HG03460 (cell line): Measurements from ENCODE around the gene UTS2B.

Source experiments
- ATAC-seq: cut with Tn5 transposase; IDR thresholded peaks from one replicate; pipeline ENCODE4 v1.9.1; 2021; ENCODE audit not compliant: unreplicated experiment

Gene UTS2B

DNA sequence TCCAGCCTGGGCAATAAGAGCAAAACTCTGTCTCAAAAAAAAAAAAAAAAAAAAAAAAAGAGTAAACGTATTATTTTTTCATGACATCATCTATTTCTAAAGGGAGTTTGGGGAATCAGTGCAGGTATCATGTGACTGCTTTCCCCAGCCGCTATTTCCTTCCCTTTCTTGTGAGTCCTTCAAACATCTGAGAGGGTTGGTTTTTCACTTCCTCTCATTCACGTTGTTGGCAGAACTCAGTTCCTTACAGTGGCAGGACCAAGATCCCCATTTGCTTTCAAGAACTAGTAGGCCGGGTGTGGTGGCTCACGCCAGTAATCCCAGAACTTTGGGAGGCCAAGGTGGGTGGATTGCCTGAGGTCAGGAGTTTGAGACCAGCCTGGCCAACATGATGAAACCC lies 84.3 kb downstream of the UTS2B start:
- ATAC-seq: peak; percentile 78

DNA sequence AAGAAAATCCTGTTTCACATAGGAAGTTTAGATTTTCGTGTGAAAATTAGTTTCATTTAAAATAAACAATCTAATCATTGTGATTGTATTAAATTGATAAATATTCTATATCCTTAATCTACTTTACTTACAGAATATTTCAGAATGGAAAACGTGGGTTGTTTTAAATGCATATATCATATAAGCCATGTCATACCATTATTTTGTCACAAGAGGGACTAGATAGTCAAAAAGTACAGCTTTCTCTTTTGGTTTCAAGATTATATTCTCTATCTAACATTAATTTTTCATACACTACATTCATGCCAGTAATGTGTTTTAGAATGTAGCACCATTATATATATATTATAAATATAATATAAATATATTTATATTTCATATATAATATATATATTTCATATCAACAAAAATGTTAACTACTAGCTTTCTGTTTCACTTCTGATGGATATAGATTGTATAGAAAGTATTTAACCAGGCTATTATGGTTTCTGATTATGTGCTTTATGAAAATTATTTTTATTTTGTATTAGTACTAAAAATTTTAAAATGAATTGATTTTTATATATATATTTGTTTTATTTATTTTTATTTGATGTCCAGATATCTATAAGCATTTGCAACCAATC lies 86.0 kb downstream of the UTS2B start:
- ATAC-seq: no peak

DNA sequence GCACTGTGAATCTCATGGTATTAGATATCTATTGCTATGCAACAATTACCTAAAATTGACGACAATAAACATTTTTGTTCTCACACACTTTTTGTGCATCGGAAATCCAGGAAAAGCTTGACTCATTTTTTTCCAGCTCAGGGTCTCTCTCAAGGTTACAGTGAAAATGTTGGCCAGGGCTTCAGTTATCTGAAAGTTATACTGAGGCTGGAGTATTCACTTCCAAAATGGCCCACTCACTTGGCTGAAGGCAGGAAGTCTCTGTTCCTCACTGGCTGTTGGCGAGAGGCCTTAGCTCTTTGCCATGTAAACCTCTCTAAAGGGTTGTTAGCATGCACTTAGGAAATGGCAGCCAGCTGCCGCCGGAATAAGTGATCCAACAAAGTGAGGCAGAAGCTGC lies 89.8 kb downstream of the UTS2B start:
- no peak for ATAC-seq

DNA sequence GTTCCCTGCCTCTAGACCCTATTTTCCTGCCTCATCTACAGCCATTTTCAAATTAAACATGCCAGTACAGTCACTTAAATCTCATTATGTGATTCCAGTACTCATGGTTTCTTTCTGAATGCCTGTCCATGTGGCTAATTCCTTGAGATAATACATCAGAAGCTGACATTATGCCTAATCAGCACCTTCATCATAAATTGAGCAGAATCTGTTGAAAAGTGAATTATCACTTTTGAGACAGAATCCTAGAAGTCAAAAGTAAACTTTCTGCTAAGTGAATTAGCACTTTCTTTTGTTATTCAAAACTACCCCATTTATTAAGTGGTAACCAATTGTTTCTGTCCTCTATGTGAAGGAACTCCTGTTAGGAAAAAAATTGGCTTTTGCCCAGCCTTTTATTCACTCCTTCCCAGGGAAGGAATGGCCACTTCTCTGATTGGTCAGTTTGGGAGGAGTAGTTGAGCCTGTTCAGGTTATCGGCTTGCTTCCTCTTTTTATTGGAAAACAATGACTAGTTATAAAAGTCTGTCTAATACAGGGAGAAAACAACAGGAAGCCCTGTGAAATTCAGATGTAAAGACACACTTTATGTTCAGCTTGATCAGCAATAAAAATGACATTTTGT lies 90.8 kb downstream of the UTS2B start:
- ATAC-seq: no peak

DNA sequence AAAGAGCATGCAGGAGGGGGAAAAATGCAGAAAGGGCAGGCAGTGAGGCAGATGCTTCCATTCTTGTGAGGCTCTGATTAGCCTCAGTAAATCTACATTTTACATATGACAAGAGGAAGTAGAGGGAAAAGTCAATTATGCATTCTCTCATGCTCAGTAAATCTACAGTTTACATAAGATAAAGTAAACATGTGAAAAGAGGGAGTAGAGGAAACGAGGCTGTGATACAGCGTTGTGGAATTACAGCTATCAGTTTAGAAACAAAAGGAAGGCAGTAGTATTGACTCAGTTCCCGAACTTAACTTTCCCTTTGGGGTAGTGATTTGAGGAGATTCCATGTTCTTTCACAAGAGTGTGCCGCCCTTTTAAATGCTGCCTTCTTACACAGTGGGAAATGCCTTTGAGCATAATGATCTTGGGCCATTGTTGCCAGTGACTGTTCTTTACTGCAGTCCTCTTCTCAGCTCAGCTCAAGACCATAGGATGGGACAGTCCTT lies 92.0 kb downstream of the UTS2B start:
- ATAC-seq: no peak

DNA sequence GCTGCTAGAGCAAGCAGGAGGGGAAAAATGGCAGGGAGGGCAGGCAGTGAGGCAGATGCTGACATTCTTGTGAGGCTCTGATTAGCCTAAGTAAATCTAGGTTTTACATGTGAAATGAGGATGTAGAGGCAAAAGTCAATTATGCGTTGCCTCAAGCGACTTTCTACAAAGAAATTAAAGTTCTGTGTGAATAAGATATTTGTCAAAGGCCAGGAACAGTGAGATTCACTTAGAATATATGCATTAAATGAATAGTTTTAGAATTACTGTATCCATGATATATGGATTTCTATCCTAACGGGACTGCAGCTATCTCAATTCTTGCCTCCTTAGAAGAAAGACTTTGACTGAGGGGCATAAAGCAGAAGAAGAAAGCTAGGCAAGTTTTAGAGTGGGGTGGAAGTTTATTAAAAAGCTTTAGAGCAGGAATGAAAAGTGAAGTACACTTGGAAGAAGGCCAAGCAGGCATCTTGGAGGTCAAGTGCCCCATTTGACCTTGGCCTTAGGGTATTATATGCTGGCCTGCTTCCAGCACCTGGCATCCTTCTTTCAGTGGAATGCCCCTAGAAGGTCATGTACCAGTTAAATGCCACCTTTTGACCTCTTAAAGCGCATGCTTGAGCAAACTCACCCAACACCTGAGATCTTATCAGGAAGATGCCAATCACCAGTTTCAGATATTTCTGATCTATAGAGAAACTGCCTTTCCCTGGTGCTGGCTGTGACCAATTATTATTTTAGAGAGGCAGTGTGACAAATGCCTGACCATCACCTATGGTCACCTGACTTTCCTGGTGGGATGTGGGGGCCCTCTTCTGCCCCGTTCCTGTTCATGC lies 93.1 kb downstream of the UTS2B start:
- ATAC-seq: no peak

DNA sequence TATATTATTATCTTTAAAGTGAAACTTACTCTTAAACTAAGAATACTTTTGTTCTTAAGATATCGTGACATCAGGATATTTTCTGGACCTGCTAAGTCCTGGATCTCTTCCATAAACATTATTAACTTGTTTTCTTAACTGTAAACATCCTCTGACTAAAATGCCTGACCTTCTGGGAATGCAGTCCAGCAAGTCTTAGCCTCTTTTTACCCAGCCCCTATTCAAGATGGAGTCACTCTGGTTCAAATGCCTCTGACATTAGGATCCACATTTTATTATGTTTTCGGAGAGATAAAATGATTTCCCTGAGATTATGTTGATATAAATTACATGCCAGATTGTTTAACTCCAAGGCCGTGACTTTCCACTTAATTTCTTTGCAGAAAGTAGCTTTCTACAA lies 93.7 kb downstream of the UTS2B start:
- no peak for ATAC-seq

DNA sequence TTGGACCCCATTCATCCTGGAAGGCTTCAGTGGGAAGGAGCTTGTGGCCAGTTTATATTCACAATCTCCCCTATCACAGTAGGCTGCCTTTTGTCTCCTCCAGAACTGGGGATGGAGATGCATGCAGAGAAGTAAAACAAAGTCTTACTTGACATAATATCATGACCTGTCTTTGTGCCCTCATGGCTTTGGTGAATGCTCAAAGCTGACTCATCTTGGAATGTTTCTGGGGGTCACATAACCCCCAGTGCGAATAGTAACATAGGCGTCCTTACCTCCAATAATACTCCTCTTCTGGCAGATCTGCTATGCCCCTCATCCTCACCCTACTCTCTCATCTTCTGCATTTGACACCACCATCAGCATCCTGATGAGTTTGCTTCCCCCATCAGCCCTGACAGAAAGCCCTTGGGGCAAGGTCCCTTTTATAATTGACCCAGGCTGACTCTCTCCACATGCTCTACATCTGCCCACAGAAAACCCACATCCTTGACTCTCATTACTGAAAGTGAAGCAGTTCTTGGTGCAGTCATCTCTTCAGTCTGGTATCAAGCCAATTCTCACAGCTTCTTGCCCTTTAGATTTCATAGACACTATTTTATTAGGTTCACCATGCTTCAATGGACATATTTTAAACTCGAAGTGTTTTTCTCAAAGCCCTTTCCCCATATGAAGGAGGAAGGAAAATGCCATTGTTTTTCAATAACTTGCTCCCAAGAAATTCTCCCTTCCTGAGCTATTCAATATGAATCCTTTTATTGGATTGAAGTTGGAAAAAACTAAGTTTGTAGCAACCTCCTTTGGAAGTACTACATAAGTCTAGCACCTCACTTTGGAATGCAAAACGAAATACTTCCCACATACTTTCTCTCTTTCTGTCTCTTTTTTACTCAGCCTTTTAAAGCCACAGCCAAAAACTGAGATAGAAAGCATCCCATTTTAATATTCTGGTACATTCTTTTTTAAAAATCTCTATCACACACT lies 94.7 kb downstream of the UTS2B start:
- ATAC-seq: peak; percentile 99

DNA sequence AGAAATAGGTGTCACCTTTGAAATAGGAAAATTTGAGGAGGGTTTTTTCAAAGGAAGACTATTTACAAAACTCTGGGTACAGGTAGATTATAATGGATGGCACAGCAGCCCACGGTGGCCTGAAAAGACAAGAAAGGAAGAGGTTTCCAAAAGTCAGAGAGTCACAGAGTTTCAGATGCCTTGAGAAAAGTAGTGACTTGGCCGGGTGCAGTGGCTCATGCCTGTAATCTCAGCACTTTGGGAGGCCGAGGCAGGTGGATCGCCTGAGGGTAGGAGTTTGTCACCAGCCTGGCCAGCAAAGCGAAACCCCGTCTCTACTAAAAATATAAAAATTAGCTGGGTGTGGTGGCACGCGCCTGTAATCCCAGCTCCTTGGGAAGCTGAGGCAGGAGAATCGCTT lies 96.1 kb downstream of the UTS2B start:
- ATAC-seq: no peak

DNA sequence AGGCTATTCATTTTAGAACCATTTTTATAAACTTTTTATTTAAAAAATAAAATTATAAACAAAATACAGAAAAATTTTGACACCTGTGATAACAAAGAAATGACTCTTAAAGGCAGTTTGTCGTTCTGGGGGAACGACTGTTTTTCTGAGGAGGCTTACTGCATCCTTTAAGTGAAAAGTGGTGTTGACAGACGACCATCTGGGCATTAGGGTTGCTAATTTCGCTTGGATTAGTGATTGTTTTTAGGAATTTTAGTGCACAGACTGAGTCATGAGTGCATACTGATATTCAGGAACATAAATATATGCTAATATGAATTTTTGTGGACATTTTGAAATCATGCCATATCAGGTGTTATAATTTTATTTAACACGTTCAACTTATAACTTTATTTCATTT lies 102.8 kb downstream of the UTS2B start:
- ATAC-seq: no peak

DNA sequence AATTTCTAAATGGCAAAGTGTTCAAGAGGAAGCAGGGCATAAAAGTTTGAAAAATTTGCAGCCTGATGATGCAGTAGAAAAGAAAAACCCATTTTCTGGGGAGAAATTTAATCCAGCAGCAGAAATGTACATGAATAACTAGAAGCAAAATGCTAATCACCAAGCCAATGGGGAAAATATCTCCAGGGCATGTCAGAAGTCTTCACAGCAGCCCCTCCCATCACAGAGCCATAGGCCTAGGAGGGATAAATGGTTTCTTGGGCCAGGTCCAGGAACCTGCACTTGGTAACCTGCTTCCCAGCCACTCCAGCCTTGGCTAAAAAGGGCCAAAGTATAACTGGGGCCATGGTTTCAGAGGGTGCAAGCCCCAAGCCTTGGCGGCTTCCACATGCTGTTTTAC lies 108.7 kb downstream of the UTS2B start:
- no peak for ATAC-seq

DNA sequence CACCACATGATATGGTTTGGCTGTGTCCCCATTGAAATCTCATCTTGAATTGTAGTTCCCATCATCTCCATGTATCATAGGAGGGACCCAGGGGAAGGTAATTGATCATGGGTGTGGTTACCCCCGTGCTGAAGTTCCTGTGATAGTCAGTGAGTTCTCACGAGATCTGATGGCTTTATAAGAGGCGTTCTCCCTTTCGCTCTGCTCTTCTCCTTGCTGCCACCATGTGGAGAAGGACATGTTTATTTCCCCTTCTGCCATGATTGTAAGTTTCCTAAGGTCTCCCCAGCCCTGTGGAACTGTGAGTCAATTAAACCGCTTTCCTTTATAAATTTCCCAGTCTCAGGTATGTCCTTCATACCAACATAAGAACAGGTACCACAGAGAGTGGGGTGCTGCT lies 109.4 kb downstream of the UTS2B start:
- no peak for ATAC-seq

DNA sequence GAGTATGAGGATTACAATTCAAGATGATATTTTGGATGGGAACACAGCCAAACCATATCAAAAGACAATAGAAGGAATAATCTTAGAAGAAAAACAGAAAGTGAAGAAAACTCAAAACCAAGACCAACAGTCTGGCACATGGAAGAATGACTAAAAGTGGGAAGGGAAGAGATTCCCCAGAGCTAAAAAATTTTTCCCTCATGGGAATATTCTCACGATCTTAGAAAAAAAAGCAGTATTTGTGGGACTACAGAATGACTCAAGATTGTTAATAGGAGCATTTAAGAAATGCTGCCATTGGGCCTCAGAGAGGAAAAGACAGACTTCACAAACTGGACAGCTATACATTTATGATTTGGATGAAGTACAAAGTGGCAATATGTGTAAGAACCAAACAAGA lies 113.0 kb downstream of the UTS2B start:
- ATAC-seq: no peak
